TTC549 (cell line): ENCODE results near the gene MAGEA12.
"Not testable (repeated sequence)": the region's sequence is repeated elsewhere in the genome, so short reads cannot be mapped to it uniquely, and the experiment has no call there.

Experiments used
- FAIRE-seq: peaks from 2 replicates; lab custom pipeline; 2012; peaks lifted over from hg19 to GRCh38; lab: Jason Lieb, UNC

The MAGEA12 gene, protein sequence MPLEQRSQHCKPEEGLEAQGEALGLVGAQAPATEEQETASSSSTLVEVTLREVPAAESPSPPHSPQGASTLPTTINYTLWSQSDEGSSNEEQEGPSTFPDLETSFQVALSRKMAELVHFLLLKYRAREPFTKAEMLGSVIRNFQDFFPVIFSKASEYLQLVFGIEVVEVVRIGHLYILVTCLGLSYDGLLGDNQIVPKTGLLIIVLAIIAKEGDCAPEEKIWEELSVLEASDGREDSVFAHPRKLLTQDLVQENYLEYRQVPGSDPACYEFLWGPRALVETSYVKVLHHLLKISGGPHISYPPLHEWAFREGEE

GRCh38 chrX:152733261-152733975 is at the start of gene MAGEA12, which contains the start of gene CSAG1:
MAGEA12 (plus strand) TSS chrX:152733757; CDS start chrX:152736162, 2,405 bp downstream.
CSAG1 (minus strand) TSS chrX:152733721; CDS start chrX:152732460, 1,261 bp downstream.
- FAIRE-seq, result no peak

DNA sequence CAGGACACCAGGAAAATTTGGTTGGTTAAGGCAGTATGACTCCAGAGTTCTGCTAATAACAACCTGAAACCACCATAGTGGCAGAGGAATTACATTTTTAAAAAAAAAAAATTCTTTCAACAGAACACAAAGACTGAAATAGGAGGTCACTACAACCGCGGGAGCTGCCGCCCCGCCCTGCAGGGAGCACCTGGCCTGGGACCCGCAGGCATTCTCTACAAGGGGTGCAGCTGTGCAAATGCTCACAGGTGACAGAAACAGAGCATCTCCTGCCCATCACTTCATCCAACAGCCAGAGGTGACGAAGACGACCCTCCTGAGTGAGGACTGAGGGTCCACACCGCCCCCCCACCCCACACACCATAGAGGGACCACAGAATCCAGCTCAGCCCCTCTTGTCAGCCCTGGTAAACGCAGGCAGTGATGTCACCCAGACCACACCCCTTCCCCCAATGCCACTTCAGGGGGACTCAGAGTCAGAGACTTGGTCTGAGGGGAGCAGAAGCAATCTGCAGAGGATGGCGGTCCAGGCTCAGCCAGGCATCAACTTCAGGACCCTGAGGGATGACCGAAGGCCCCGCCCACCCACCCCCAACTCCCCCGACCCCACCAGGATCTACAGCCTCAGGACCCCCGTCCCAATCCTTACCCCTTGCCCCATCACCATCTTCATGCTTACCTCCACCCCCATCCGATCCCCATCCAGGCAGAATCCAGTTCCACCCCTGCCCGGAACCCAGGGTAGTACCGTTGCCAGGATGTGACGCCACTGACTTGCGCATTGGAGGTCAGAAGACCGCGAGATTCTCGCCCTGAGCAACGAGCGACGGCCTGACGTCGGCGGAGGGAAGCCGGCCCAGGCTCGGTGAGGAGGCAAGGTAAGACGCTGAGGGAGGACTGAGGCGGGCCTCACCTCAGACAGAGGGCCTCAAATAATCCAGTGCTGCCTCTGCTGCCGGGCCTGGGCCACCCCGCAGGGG is 35.3 kb upstream of the MAGEA12 start, which contains the start of gene MAGEA3:
TSS of gene MAGEA3 (plus strand) at position 843 of the 980 bp plus-strand sequence. CDS start 2,039 bp downstream, outside the sequence.
- FAIRE-seq, result not testable (repeated sequence)

DNA sequence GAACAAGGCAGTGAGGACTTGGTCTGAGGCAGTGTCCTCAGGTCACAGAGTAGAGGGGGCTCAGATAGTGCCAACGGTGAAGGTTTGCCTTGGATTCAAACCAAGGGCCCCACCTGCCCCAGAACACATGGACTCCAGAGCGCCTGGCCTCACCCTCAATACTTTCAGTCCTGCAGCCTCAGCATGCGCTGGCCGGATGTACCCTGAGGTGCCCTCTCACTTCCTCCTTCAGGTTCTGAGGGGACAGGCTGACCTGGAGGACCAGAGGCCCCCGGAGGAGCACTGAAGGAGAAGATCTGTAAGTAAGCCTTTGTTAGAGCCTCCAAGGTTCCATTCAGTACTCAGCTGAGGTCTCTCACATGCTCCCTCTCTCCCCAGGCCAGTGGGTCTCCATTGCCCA is 33.2 kb upstream of the MAGEA12 start:
- not testable (repeated sequence) for FAIRE-seq

- FAIRE-seq, result not testable (repeated sequence)
Observed at GRCh38 chrX:152706500-152706899, 27.1 kb upstream of the MAGEA12 start.

DNA sequence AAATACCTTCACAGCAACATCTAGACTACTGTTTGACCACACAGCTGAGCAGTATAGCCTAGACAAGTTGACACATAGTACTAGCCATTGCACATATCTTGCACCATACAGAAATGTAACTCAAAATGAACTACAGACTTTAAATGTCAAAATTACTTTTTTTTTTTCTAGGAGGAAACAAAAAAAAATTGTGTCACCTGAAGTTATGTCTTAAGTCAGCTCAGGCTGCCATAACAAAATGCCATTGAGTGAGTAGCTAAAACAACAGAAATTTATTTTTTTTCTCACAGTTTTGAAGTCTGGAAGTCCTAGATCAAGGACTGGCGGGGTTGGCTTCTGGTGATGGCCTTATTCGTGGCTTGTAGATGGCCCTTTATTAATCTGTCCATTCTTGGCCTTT is 24.4 kb upstream of the MAGEA12 start, which contains the start of gene CSAG2:
TSS of gene CSAG2 (minus strand) at position 101 of the 400 bp plus-strand sequence. CDS start 161 bp downstream, outside the sequence.
- not testable (repeated sequence) for FAIRE-seq

DNA sequence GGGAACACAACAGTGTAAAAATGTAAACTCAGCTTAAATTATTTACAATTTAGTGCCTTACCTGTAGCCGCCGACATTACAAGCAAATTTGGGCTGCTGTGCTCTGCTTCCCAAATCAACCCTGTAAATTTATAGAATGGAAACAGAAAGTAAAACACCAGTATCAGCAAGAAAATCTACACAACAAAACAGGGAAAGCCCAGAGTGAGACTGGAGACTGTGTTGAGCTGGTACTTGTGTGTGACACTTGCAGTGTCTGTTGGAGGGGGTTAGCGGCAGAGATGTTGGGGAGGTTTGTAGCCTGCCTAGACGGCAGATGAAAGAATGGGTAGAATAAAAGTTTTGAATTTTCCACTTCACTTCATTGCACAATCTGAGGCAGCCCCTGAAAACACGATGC is 20.4 kb upstream of the MAGEA12 start:
- FAIRE-seq, result not testable (repeated sequence)

- FAIRE-seq, result not testable (repeated sequence)
Observed at GRCh38 chrX:152713815-152714787, 19.5 kb upstream of the MAGEA12 start, which contains the start of gene MAGEA2B. MAGEA2B (plus strand) TSS chrX:152714628; CDS start chrX:152717107, 2,479 bp downstream.

GRCh38 chrX:152725409-152725808 is 8.1 kb upstream of the MAGEA12 start:
- no peak for FAIRE-seq

- not testable (repeated sequence) for FAIRE-seq
Observed at GRCh38 chrX:152734143-152734858, 744 bp downstream of the MAGEA12 start.

- no peak for FAIRE-seq
Observed at GRCh38 chrX:152735101-152735500, 1.5 kb downstream of the MAGEA12 start.

GRCh38 chrX:152735860-152736511 is 2.4 kb downstream of the MAGEA12 start:
- FAIRE-seq, result no peak

DNA sequence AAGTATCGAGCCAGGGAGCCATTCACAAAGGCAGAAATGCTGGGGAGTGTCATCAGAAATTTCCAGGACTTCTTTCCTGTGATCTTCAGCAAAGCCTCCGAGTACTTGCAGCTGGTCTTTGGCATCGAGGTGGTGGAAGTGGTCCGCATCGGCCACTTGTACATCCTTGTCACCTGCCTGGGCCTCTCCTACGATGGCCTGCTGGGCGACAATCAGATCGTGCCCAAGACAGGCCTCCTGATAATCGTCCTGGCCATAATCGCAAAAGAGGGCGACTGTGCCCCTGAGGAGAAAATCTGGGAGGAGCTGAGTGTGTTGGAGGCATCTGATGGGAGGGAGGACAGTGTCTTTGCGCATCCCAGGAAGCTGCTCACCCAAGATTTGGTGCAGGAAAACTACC is 3.0 kb downstream of the MAGEA12 start:
- FAIRE-seq, result not testable (repeated sequence)

DNA sequence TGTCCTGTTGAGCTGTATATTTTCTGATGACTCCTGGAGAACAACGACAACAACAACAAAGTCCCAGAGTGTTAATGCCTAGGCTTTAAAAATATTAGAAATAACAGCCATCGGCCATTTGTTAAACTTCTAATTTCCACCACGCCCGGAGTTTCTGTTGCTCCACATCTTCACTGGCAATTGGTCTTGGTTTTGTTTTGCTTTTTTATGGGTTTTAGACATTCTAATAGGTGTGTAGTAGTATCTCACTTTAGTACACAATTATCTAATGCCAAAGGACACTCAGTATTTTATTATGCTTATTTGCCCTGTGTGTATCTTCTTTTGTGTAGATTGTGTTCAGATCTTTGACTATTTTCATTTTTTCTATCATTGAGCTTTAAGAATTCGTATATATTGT is 5.0 kb downstream of the MAGEA12 start:
- no peak for FAIRE-seq

- not testable (repeated sequence) for FAIRE-seq
Observed at GRCh38 chrX:152753686-152754650, 20.4 kb downstream of the MAGEA12 start, which contains the start of gene MAGEA2. MAGEA2 (minus strand) TSS chrX:152753842; CDS start chrX:152751363, 2,479 bp downstream.

DNA sequence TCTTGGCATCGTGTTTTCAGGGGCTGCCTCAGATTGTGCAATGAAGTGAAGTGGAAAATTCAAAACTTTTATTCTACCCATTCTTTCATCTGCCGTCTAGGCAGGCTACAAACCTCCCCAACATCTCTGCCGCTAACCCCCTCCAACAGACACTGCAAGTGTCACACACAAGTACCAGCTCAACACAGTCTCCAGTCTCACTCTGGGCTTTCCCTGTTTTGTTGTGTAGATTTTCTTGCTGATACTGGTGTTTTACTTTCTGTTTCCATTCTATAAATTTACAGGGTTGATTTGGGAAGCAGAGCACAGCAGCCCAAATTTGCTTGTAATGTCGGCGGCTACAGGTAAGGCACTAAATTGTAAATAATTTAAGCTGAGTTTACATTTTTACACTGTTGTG is 21.3 kb downstream of the MAGEA12 start:
- not testable (repeated sequence) for FAIRE-seq

- FAIRE-seq, result not testable (repeated sequence)
Observed at GRCh38 chrX:152758918-152759317, 25.4 kb downstream of the MAGEA12 start, which contains the start of gene CSAG3. CSAG3 (plus strand) TSS chrX:152759218.

DNA sequence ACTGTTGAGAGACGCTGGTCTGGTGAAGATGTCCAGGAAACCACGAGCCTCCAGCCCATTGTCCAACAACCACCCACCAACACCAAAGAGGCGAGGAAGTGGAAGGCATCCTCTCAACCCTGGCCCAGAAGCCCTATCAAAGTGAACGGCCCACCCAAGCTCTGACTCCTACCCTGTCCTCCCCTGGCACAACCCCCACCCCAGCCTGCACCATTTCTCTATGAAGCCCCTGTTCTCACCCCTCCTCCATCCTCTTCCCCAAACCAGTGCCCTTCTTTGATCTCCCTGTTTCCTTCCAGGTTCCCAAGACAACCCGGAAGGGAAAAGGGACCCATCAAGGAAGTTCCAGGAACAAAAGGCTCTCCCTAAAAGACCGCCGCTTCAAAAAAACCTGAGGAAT is 26.0 kb downstream of the MAGEA12 start:
- not testable (repeated sequence) for FAIRE-seq

DNA sequence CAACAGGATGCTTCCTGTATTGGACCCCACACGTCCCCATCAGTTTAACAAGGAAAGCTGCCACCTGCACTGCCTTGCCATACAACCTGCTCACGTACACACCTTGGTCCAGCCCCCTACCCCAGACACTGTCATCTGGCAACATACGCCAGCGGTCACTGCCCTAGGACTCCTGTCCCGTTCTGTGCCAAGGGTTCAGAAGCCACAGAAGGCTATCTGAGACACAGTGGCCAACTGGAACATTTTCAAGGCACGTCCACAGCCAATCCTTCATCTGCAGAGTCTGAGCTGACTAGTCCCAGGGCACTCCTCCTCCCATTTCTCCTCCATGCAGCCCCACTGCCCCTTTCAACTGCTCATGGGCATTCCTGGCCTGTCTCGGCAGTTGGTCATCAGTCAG is 28.0 kb downstream of the MAGEA12 start:
- FAIRE-seq, result not testable (repeated sequence)
